ENCODE data around the gene CDC14B.
"Not testable (repeated sequence)": the region's sequence is repeated elsewhere in the genome, so short reads cannot be mapped to it uniquely, and the experiment has no call there.

CDC14B gene

GRCh38 chr9:96582199-96582598 is 37.4 kb downstream of the CDC14B start:
- DNase-seq = not testable (repeated sequence)

- no peak for DNase-seq
Observed at GRCh38 chr9:96581786-96582185, 37.9 kb downstream of the CDC14B start.

DNA sequence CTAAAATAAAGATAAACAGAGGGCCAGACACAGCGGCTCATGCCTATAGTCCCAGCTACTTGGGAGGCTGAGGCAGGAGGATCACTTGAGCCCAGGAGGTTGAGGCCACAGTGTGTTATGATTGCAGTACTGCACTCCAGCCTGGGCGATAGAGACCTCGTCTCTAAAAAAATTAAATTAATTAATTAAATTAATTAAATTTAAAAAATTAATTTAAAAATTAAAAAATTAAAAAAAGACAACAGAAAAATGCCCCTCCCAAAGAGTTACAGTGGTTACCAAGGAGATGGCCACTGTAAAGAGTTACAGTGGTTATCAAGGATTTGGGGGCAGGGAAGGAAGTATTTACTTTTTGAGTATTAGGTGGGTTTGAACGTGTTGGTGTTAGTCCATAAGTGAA is 38.3 kb downstream of the CDC14B start:
- no peak for DNase-seq

- DNase-seq = no peak
Observed at GRCh38 chr9:96574931-96575351, 44.7 kb downstream of the CDC14B start.

GRCh38 chr9:96574455-96574854 is 45.2 kb downstream of the CDC14B start:
- DNase-seq = no peak

DNA sequence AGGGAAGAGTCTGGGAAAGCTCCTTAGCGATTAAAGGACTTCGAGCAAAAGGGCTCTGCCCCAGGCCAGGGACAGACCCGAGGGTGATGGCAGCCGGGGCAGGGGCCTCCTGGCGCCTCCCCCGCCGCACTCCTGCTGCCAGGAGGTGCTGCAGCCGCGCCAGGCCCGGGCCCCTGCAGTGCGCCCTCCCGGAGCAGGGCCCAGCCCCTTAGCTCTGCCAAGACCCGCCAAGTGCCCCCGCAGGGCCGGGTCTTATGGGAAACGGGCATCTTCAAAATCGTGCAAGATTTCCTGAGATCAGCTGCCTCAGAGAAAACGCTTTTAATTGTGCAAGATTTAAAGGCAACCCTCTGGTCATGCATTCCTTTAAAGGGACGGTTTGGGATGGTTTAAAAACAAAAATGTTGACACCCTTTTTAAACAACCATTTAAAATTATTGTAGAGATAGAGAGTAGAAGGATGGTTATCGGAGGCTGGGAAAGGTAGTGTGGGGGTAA is 52.4 kb downstream of the CDC14B start:
- DNase-seq = no peak

GRCh38 chr9:96566498-96567202 is 53.0 kb downstream of the CDC14B start:
- DNase-seq = peak; percentile 88

DNA sequence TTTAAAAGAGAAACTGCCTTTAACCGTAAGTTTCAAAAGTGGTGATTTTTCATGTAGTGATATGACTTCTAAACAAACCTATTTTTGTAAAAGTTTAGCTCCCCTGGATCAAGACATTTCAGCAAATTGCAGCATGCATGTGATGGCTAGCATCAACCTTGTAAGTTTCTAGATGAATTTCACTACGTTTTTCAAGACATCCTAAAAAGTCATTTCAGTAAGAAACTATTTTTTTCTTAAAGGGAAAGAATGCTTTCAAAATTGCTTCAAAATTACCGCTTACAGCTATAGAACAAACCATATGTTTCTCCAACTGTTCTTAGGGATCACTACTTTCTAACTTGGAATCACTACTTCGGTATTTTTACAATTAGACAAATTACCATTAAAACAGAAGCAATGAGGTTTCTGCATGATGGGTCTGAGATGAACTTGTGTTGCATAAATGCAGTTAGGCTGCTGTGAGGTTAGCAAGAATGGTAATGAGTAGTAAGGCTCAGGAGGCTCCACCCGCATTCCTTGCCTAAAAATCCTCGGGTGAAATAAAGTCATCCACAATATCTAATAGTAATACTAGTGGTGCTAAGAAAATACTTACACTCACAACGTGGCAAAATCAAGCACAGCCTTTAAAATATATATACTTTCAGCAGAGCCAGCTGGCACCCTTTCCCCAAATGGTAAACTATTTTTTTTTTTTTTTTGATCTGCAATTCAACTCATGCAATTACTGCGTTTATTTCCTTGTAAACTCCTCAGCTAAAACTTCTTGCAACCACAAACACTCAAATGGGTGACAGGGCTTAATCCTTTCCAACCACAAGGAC is 53.8 kb downstream of the CDC14B start:
- DNase-seq = no peak

GRCh38 chr9:96564217-96564616 is 55.4 kb downstream of the CDC14B start:
- DNase-seq = no peak

GRCh38 chr9:96559339-96559943 is 60.2 kb downstream of the CDC14B start:
- DNase-seq = no peak

- DNase-seq = no peak
Observed at GRCh38 chr9:96557921-96558320, 61.7 kb downstream of the CDC14B start.

DNA sequence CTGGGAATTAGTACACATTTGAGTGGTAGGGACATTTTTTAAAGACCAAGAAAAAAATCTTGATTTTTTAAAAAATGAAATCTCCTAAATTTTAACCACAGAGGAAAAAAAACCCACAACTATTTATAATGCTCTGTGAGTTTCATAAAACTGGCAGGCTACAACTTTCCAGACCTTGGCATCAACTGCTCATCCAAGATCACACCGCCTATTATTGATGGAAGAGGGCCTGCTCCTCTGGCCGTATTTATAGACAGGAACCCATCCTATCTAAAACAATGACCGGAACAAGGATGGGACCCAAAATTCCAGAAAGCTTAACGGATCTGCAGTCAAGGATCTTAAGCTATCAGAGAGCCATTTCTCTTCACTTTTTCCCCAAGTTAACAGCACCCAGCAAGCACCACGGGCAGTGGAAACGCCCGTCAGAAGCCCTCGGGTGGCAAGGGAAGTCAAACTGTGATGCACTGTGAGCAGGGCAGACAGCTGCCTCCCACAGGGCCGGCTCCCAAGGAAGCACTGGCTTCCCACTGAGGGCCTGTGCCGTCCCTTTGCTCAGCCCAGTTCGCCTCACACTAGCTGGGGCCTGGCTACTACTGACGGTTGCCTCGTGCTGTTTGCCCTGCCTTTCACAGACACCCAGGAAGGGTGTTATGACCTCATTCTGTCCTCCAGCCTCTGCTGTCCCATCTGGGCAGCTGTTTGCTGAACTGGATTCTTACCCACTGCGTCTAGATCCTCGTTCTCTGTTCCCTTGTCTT is 62.8 kb downstream of the CDC14B start:
- no peak for DNase-seq

GRCh38 chr9:96555567-96556386 is 63.9 kb downstream of the CDC14B start:
- no peak for DNase-seq

- DNase-seq = no peak
Observed at GRCh38 chr9:96554801-96555566, 64.7 kb downstream of the CDC14B start.

- DNase-seq = no peak
Observed at GRCh38 chr9:96554326-96554725, 65.3 kb downstream of the CDC14B start.

DNA sequence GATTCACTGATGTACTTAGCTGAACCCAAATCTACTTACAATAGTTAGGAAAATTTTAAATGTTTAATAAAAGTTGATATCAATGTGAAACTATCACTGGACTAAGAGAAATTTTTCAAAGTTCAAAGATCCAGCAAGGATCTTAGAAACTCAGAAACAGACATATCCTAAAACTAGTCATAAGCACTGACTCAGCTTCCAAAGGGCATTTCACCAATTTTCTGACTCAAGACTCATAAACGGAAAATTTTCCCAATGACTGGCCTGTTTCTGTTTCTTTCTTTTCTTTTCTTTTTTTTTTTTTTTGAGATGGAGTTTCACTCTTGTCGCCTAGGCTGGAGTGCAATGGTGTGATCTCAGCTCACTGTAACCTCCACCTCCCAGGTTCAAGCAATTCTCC is 66.6 kb downstream of the CDC14B start:
- DNase-seq = no peak

DNA sequence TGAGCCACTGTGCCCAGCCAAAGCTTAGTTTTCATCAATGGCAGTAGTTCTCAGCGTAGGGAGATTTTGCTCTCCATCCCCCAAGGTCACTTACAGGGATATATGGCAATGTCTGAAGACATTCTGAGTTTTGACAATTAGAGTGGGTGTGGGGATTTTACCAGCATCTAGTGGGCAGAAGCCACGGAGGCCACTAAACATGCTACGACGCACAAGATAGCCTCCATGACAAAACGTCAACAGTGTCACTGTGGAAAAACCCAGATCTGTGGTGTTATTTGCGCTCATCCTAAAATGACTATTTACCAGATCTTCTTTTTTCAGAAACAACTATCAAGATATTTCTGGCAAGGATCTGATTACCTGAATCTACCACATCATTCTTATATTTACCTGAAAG is 68.2 kb downstream of the CDC14B start:
- DNase-seq = no peak

GRCh38 chr9:96550659-96551058 is 69.0 kb downstream of the CDC14B start:
- no peak for DNase-seq

DNA sequence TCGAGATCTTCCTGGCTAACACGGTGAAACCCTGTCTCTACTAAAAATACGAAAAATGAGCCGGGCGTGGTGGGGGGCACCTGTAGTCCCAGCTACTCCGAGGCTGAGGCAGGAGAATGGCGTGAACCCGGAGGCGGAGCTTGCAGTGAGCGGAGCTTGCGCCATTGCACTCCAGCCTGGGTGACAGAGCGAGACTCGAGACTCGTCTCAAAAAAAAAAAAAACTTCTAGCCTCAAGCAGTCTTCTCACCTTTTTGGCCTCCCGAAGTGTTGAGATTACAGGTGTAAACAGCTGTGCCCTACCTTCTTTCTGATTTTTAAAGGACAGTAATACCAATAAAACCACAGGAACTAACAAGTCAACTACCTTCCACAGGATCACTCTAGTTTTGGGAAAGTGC is 76.5 kb downstream of the CDC14B start:
- not testable (repeated sequence) for DNase-seq

- no peak for DNase-seq
Observed at GRCh38 chr9:96540106-96540505, 79.5 kb downstream of the CDC14B start.

GRCh38 chr9:96532173-96532572 is 87.5 kb downstream of the CDC14B start:
- DNase-seq = no peak

All from activated CD8-positive, alpha-beta memory T cell treated with anti-CD3 and anti-CD28 coated beads for 24 hours (primary cell).